HepG2 (cell line): ENCODE measurements around the gene KAZALD1. TPM values are rescaled to one million over a fixed set of nuclear protein-coding genes. Genes with fewer than 3 reads are reported as not detected.
A peak's percentile ranks its signal among the peaks of the same experiment; 100 is the strongest.

ENCODE experiments used
- HMGA1 ChIP-seq: sonication (generic); formaldehyde crosslinking; conservative IDR thresholded peaks from 2 replicates; pipeline ENCODE4 v1.4.0; 2020; ENCODE audit warnings: missing genetic modification reagents
- PAWR ChIP-seq: sonication (generic); formaldehyde crosslinking; IDR thresholded peaks from 2 replicates; pipeline ENCODE4 v1.4.0; 2020; ENCODE audit warnings: missing genetic modification reagents, mild to moderate bottlenecking, borderline replicate concordance
- TSC22D2 ChIP-seq: sonication (generic); formaldehyde crosslinking; IDR thresholded peaks from 2 replicates; pipeline ENCODE4 v1.5.1; 2020; ENCODE audit warnings: missing genetic modification reagents, mild to moderate bottlenecking, borderline replicate concordance
- ZNF432 ChIP-seq: sonication (generic); formaldehyde crosslinking; IDR thresholded peaks from 2 replicates; pipeline ENCODE4 v1.5.0; 2020; ENCODE audit warnings: missing genetic modification reagents, mild to moderate bottlenecking, borderline replicate concordance
- ZNF883 ChIP-seq: sonication (generic); formaldehyde crosslinking; IDR thresholded peaks from 2 replicates; pipeline ENCODE4 v1.5.1; 2020; ENCODE audit warnings: mild to moderate bottlenecking, missing genetic modification reagents; ENCODE audit errors: not compliant biosample characterization
- polyA plus RNA-seq, 8 experiments: library from polyadenylated mRNA; depleted of rRNA in 3 of 8; stranded (reverse) in 7 of 8; unstranded in 1 of 8; fragments of >200 nt; fragmentation: Illumina TruSeq in 4 of 8; extraction: Trizol in 4 of 8; gene quantifications; 2 replicates each; pipeline versions ENCODE4 v1.2.1 to v1.2.3, GENCODE V29; 2011 to 2016; ENCODE audit warnings: low read depth in 4 of 8, missing spikeins in 1 of 8, mixed read lengths in 1 of 8; ENCODE audit not compliant: insufficient read depth in 1 of 8
- total RNA-seq, 5 experiments: library from RNA; depleted of rRNA; stranded (reverse); fragments of >200 nt; fragmentation: Illumina TruSeq; extraction: Trizol; gene quantifications; 2 replicates each; pipeline ENCODE4 v1.2.3, GENCODE V29; 2016; ENCODE audit warnings: low read depth in 1 of 5
- TF ChIP-seq, protein P1 (sequence below): sonication (generic); formaldehyde crosslinking; IDR thresholded peaks from 2 replicates; pipeline ENCODE4 v1.4.0; 2020; ENCODE audit warnings: mild to moderate bottlenecking, missing genetic modification reagents
- TF ChIP-seq, protein P2 (sequence below), 2 experiments: fragments of 450-650 bp in 1 of 2; sonication (generic) in 1 of 2; formaldehyde crosslinking in 1 of 2; IDR thresholded peaks; 2 replicates each; pipeline versions ENCODE4 v1.6.1 to v1.8.0; 2016 to 2022; ENCODE audit warnings: antibody characterized with exemption in 1 of 2, mild to moderate bottlenecking in 1 of 2, missing genetic modification reagents in 1 of 2
- TF ChIP-seq, protein P3 (sequence below): IDR thresholded peaks from 2 replicates; pipeline ENCODE4 v1.6.1; 2016; ENCODE audit warnings: missing genetic modification reagents, missing compliant biosample characterization

KAZALD1 gene
- total and polyA plus RNA-seq, 2 of the 13 experiments (the other 11 are each of a cell fraction or from before 2014, with no cell fraction given): 16.7 to 27.7 TPM

DNA sequence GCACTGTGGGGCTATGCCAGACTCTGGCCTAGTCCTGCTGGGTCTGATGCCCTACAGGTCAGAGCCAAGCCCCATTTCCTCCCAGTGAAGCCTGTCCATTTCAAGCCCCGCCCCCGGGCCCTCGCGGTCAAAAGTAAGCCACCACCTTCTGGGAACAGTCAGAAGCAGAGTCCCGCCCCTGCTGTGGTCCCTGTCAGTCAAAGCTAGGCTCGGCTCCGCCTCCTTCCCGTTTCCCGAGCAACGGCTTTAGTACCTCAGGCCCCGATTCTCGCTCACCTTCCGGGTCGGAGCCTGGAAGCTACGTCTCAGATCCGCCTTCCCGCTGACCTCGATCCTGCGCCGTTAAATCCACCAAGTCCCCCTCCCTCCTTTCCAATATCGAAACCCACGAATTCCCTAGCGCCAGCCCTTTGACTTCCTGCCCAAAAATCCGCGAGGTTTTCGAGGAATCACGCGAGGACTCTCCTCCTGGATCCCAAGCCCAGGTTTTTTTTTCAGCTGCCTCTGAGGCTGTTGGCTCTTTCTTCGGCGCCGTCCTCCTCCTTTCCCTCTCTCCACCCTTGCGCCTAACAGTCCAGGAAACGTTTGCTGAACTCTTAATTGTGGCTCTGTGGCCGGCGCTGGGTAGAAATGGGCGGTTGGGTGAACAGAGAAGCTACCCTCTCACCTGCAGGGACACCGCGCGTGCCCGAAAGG lies 19.0 kb upstream of the KAZALD1 start (continued):
- TF ChIP-seq, protein P1, sequence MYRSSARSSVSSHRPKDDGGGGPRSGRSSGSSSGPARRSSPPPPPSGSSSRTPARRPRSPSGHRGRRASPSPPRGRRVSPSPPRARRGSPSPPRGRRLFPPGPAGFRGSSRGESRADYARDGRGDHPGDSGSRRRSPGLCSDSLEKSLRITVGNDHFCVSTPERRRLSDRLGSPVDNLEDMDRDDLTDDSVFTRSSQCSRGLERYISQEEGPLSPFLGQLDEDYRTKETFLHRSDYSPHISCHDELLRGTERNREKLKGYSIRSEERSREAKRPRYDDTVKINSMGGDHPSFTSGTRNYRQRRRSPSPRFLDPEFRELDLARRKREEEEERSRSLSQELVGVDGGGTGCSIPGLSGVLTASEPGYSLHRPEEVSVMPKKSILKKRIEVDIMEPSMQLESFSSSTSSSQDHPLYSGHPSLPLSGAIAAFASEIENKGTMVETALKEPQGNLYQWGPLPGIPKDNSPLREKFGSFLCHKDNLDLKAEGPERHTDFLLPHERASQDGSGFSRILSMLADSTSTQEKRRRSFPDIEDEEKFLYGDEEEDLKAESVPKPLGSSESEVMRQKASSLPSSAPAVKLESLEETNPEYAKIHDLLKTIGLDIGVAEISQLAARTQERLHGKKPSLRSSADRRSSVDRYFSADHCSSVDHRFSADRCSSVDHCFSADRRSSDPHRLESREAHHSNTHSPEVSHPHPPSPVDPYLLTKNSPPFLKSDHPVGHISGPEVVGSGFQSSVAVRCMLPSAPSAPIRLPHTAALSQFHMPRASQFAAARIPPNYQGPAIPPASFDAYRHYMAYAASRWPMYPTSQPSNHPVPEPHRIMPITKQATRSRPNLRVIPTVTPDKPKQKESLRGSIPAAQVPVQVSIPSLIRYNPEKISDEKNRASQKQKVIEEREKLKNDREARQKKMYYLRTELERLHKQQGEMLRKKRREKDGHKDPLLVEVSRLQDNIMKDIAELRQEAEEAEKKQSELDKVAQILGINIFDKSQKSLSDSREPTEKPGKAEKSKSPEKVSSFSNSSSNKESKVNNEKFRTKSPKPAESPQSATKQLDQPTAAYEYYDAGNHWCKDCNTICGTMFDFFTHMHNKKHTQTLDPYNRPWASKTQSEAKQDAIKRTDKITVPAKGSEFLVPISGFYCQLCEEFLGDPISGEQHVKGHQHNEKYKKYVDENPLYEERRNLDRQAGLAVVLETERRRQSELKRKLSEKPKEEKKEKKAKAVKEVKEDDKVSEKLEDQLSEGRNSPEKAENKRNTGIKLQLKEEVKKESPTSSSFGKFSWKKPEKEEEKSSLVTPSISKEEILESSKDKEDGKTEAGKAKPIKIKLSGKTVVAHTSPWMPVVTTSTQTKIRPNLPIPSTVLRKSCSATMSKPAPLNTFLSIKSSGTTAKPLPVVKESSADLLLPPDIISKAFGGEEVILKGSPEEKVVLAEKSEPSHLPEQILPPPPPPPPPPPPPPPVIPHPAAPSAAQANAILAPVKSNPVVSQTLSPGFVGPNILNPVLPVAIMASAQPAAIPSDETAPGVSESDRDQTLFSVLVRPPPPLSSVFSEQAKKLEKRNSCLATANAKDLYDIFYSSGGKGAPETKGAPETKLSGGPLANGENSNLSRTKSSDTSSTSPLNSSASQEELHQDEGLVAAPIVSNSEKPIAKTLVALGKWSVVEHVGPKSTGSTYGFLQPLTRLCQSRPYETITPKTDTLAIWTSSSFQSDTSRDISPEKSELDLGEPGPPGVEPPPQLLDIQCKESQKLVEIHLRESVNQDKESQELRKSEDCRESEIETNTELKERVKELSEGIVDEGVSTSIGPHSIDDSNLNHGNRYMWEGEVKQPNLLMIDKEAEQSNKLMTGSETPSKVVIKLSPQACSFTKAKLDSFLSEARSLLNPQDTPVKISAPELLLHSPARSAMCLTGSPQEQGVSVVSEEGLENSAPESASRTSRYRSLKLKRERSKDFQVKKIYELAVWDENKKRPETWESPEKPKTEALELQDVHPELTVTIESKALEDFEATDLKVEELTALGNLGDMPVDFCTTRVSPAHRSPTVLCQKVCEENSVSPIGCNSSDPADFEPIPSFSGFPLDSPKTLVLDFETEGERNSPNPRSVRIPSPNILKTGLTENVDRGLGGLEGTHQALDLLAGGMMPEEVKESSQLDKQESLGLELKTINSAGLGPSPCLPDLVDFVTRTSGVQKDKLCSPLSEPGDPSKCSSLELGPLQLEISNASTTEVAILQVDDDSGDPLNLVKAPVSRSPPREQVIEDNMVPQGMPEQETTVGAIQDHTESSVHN (CRISPR knock-in tag): 0 out of 2 replicates have a peak, but pooled peaks have one; percentile 9
- no peak for TF ChIP-seq PAWR
- TF ChIP-seq, protein P2, sequence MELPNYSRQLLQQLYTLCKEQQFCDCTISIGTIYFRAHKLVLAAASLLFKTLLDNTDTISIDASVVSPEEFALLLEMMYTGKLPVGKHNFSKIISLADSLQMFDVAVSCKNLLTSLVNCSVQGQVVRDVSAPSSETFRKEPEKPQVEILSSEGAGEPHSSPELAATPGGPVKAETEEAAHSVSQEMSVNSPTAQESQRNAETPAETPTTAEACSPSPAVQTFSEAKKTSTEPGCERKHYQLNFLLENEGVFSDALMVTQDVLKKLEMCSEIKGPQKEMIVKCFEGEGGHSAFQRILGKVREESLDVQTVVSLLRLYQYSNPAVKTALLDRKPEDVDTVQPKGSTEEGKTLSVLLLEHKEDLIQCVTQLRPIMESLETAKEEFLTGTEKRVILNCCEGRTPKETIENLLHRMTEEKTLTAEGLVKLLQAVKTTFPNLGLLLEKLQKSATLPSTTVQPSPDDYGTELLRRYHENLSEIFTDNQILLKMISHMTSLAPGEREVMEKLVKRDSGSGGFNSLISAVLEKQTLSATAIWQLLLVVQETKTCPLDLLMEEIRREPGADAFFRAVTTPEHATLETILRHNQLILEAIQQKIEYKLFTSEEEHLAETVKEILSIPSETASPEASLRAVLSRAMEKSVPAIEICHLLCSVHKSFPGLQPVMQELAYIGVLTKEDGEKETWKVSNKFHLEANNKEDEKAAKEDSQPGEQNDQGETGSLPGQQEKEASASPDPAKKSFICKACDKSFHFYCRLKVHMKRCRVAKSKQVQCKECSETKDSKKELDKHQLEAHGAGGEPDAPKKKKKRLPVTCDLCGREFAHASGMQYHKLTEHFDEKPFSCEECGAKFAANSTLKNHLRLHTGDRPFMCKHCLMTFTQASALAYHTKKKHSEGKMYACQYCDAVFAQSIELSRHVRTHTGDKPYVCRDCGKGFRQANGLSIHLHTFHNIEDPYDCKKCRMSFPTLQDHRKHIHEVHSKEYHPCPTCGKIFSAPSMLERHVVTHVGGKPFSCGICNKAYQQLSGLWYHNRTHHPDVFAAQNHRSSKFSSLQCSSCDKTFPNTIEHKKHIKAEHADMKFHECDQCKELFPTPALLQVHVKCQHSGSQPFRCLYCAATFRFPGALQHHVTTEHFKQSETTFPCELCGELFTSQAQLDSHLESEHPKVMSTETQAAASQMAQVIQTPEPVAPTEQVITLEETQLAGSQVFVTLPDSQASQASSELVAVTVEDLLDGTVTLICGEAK (IDR thresholded peaks at IDR 0.05): no peak
- TF ChIP-seq, protein P2 (CRISPR knock-in tag; IDR thresholded peaks at IDR 0.05): 0 out of 2 replicates have a peak, but pooled peaks have one; percentile 49
- no peak for TF ChIP-seq ZNF432 (CRISPR knock-in tag)
- TF ChIP-seq, protein P3, sequence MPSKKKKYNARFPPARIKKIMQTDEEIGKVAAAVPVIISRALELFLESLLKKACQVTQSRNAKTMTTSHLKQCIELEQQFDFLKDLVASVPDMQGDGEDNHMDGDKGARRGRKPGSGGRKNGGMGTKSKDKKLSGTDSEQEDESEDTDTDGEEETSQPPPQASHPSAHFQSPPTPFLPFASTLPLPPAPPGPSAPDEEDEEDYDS (CRISPR knock-in tag): peak; percentile 89
- TF ChIP-seq ZNF883: no peak
- TF ChIP-seq HMGA1 (CRISPR knock-in tag): no peak
- TF ChIP-seq TSC22D2 (CRISPR knock-in tag): no peak
